ENCODE results near the gene PTGER1. TPM values are rescaled to one million over a fixed set of nuclear protein-coding genes. Genes with fewer than 3 reads are reported as not detected.
"Not testable (repeated sequence)": the region's sequence is repeated elsewhere in the genome, so short reads cannot be mapped to it uniquely, and the experiment has no call there.

The PTGER1 gene, protein sequence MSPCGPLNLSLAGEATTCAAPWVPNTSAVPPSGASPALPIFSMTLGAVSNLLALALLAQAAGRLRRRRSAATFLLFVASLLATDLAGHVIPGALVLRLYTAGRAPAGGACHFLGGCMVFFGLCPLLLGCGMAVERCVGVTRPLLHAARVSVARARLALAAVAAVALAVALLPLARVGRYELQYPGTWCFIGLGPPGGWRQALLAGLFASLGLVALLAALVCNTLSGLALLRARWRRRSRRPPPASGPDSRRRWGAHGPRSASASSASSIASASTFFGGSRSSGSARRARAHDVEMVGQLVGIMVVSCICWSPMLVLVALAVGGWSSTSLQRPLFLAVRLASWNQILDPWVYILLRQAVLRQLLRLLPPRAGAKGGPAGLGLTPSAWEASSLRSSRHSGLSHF
- polyA plus RNA-seq (2013, experiment 1 of 2; ENCODE audit: insufficient read length): 1.1 TPM
- 1.3 TPM for polyA plus RNA-seq (2013, experiment 2 of 2; ENCODE audit: insufficient read length)

GRCh38 chr19:14475251-14476073 is at the start of gene PTGER1:
Gene PTGER1, minus strand, starts transcription at chr19:14475354. Its CDS starts 1,034 bp downstream, at chr19:14474320.
- DNase-seq: peak; percentile 38

- DNase-seq: no peak
Measured at GRCh38 chr19:14520543-14520942, 45.4 kb upstream of the PTGER1 start.

GRCh38 chr19:14519860-14520407 is 44.8 kb upstream of the PTGER1 start:
- no peak for DNase-seq

- DNase-seq: no peak
Measured at GRCh38 chr19:14519245-14519859, 44.2 kb upstream of the PTGER1 start.

DNA sequence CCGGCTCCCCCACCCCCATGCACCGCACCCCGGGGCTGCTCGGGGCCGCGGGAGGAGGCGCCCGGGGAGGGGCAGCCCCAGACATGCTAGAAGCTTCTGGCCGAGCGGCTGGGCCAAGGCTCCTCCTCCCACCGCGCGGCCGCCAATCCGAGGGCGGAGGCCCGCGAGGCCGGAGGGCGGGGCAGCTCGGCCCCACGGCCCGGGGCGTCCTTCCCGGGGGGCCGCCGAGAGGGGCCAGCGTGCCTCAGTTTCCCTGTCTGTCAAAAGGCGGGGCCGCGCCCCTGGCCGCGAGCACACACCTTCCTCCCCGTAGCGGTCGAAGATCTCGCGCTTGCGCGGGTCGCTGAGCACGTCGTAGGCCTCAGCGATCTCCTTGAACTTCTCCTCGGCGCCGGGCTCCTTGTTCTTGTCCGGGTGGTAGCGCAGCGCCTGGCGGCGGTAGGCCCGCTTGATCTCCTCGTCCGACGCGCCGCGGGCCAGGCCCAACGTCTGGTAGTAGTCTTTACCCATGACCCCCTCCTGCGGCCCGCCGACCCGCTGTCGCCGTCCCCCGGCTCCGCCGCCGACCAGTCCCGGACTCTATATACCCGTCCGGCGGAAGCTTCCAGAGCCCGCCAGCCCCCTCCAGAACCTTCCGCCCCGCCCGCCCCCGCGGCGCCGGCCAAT is 42.8 kb upstream of the PTGER1 start, which contains the start of gene DNAJB1:
Gene DNAJB1, minus strand, starts transcription at position 558 of the 666 bp plus-strand sequence. Its CDS starts 48 bp downstream, at position 510.
- peak; percentile 78 for DNase-seq

DNA sequence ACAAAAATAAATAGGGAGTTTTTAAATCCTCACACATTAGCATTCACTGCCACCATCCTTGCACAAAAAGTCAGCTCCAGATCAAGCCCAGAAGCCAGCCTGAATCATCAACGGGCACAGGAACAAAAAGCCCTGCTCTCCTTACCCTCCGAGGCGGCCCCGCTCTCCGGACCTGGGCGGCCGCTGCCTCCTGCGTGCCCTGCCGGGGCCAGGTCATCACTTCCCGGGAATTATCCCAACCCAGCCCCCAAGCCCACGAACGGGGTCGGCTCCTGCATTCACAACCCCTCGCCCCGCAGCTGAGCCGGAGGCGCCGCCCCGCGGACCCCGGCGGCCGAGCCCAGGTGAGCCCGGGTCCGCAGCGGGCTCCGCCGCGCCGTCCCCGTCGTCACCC is 42.3 kb upstream of the PTGER1 start:
- DNase-seq: no peak

DNA sequence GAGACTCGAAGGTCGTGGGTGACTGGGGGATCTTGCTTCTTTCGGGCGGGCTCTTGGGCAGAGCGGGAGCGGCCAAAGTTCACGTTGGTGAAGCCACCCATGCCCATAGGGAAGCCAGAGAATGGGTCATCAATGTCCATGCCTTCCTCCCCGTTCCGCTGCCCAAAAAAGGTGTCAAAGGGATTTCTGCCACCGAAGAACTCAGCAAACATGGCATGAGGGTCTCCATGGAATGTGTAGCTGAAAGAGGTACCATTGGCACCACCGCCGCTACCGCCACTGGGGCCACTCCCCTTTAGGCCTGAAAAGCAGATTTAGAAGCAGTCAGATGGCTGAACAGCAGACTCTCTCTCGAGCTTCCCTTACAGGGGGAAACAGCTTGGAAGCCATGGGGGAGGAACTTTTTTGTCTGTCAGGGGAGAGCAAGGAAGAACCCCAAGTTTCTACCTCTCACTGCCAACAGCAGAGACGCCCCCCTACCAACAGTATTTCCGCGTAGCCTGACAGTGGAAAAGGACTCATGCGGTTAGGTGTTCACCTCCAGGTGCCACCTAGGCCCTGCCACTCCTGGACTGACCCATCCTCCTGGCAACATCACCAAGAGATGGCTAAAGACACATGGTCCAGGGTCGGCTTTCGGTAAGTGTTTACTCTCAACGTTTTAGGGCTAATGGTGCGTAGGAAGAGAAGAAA is 41.7 kb upstream of the PTGER1 start:
- DNase-seq: no peak

- DNase-seq: no peak
Measured at GRCh38 chr19:14516048-14516534, 40.9 kb upstream of the PTGER1 start.

DNA sequence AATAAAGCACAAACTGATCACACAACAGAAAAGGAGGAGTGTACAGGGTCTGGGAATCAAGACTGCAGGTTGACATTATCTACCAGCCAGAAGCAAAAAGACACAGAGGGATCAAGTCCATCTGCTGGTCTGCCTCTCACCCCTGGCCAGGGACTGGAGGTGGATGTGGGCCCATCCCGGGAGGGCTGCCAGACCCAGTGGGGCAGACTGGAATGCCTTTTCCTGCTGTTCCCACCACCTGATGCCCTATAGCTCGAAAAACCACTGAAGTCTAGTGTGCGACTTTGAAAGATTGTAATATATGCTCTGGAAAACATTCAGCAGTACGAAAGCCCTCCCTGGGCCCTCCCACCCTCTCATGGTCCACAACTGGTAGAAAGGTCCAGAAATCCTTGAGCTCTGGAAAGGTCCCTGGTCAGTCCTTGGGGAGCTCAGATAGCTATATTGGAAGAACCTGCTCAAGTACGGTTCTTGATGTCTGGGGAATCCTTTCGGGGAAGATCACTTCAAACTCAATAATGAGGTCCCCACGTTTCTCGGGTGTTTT is 40.4 kb upstream of the PTGER1 start:
- no peak for DNase-seq

- no peak for DNase-seq
Measured at GRCh38 chr19:14514215-14514863, 39.2 kb upstream of the PTGER1 start.

DNA sequence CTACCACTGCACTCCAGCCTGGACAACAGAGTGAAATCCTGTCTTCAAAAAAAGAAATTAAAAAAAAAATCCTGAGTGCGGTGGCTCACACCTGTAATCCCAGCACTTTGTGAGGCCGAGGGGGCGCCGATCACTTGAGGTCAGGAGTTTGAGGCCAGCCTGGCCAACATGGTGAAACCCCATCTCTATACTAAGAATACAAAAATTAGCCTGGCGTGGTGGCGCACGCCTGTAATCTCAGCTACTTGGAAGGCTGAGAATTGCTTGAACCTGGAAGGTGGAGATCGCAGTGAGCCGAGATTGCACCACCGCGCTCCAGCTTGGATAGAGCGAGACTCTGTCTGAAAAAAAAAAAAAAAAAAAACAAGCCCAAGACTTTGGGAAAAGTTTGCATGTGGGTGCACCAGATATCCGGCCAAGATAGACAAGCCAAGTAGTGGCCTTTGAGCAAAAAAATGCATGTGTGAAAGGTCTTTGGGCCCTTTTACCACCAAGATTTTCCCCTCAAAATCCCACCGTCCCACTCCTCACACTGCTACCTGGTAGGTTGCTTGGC is 37.3 kb upstream of the PTGER1 start:
- DNase-seq: no peak

GRCh38 chr19:14511229-14511593 is 36.1 kb upstream of the PTGER1 start:
- no peak for DNase-seq

DNA sequence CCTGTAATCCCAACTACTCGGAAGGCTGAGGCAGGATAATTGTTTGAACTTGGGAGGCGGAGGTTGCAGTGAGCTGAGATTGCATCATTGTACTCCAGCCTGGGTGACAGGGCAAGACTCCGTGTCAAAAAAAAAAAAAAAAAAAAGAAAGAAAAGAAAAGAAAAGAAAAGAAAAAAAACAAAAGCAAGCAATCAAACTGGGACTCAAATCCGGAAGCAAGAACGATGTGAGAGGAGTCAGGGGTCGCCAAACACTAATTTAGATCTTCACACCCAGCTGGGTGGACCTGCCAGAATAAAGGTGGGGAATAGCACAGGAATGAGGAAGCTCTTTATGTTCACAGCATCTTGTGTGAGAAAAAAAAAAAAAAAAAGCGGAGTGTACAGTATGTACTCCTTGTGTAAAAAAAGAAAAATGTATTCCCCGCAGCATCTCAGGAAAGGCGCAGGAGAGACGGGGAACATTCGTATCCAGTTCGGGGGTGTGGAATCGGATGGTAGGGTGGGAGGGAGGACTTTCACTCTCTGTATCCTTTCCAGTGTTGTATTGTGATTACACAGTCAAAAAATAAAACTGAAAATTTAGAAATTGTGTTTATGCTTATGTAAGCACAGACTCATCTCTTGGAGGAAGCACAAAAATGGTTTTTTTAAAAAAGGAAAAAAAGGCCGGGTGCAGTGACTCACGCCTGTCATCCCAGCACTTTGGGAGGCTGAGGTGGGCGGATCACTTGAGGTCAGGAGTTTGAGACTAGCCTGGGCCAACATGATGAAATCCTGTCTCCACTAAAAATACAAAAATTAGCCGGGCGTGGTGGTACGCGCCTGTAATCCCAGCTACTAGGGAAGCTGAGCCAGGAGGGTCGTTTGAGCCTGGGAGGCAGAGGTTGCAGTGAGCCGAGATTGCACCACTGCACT is 35.4 kb upstream of the PTGER1 start:
- peak; percentile 77 for DNase-seq

GRCh38 chr19:14507704-14508542 is 32.8 kb upstream of the PTGER1 start:
- DNase-seq: peak; percentile 66

- peak; percentile 88 for DNase-seq
Measured at GRCh38 chr19:14505488-14506239, 30.5 kb upstream of the PTGER1 start.

GRCh38 chr19:14504575-14504974 is 29.4 kb upstream of the PTGER1 start:
- not testable (repeated sequence) for DNase-seq

DNA sequence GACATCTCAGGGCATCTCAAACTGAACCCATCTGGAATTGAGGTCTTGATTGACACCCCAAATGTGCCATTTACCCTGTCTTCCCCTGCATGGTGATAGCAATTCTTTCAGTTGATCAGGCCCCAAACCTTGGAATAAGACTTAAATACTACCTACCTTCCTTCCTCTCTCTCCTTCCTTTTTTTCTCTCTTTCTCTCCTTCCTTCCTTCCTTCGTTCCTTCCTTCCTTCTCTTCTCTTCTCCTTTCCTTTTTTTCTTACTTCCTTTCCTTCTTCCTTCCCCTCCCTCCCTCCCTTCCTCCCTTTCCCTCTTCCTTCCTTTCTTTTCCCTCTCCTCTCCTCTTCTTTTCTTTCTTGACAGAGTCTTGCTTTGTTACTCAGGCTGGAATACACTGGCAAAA is 28.1 kb upstream of the PTGER1 start:
- no peak for DNase-seq
